HepG2 (cell line): ENCODE measurements around the gene LYPD4. TPM values are rescaled to one million over a fixed set of nuclear protein-coding genes. Genes with fewer than 3 reads are reported as not detected.

Source experiments
- ATAC-seq: fragments of 200-7000 bp; cut with Tn5 transposase; 3 replicates; pipeline ENCODE4 v1.9.1; 2020; ENCODE audit warnings: mild to moderate bottlenecking, moderate library complexity
- BruUV-seq: library from RNA; stranded (reverse); fragments of 400-500 nt; replicated peaks from 2 replicates; lab custom pipeline; 2021; lab: Mats Ljungman, UMichigan
- CTCF ChIA-PET: fragments of 300-600 bp; formaldehyde crosslinking; extraction: SDS; loops from one replicate; lab custom pipeline; 2021; ENCODE audit warnings: low total read pairs, inconsistent platforms, low intra/inter-chr PET ratio; lab: Yijun Ruan, JAX
- POLR2A ChIA-PET: fragments of 350-600 bp; sonication (Branson Sonifier 250); formaldehyde crosslinking; loops from one replicate; lab custom pipeline; 2020; ENCODE audit warnings: antibody characterized with exemption, inconsistent platforms; lab: Yijun Ruan, JAX
- DNase-seq: peaks from one replicate; pipeline ENCODE4 v3.0.0-alpha.2; 2015; ENCODE audit warnings: low spot score
- FAIRE-seq: peaks from 3 replicates; lab custom pipeline; 2011; peaks lifted over from hg19 to GRCh38; lab: Jason Lieb, UNC
- H2AFZ ChIP-seq: one replicate; pipeline ENCODE4 v1.6.1; 2011; ENCODE audit warnings: low read length, inconsistent platforms
- H3K27ac ChIP-seq: fragments of 300-600 bp; 3 replicates; pipeline ENCODE4 v1.8.0; 2011; ENCODE audit warnings: mixed run types, mild to moderate bottlenecking, mixed read lengths, low read length, inconsistent platforms; ENCODE audit not compliant: insufficient read depth; ENCODE audit errors: extremely low read length
- H3K27me3 ChIP-seq, 2 experiments: fragments of 200-600 bp in 1 of 2; 2 replicates in 1 of 2; 3 replicates in 1 of 2; pipeline versions ENCODE4 v1.6.0 to v1.8.0; 2011; ENCODE audit warnings: low read length in 2 of 2, mild to moderate bottlenecking in 2 of 2, moderate library complexity in 2 of 2, inconsistent platforms in 1 of 2; ENCODE audit not compliant: insufficient read depth in 2 of 2, control insufficient read depth in 1 of 2
- H3K36me3 ChIP-seq, 2 experiments: fragments of 200-600 bp in 1 of 2; replicated peaks in 1 of 2; 2 replicates in 1 of 2; 3 replicates in 1 of 2; pipeline versions ENCODE4 v1.5.1 to v1.8.0; 2011; ENCODE audit warnings: low read length in 2 of 2, inconsistent platforms in 1 of 2; ENCODE audit not compliant: insufficient read depth in 2 of 2, control insufficient read depth in 1 of 2
- H3K4me1 ChIP-seq: 2 replicates; pipeline ENCODE4 v1.5.1; 2012; ENCODE audit warnings: low read length, inconsistent platforms; ENCODE audit not compliant: insufficient read depth
- H3K4me2 ChIP-seq: 2 replicates; pipeline ENCODE4 v1.6.0; 2011; ENCODE audit warnings: low read depth, low read length, inconsistent platforms
- H3K4me3 ChIP-seq, 3 experiments: fragments of 200-600 bp in 1 of 3; sonication (generic), shearing (Covaris generic) in 1 of 3; replicated peaks in 1 of 3; 2 replicates each; pipeline ENCODE4 v1.5.1; 2011 to 2016; ENCODE audit warnings: low read length in 3 of 3, inconsistent platforms in 2 of 3, low read depth in 2 of 3, mild to moderate bottlenecking in 2 of 3, control low read depth in 1 of 3, mixed read lengths in 1 of 3; ENCODE audit not compliant: insufficient read depth in 1 of 3
- H3K79me2 ChIP-seq: one replicate; pipeline ENCODE4 v1.6.1; 2011; ENCODE audit warnings: low read length, inconsistent platforms; ENCODE audit not compliant: insufficient read depth
- H3K9ac ChIP-seq: 2 replicates; pipeline ENCODE4 v1.6.0; 2011; ENCODE audit warnings: mild to moderate bottlenecking, low read depth, low read length, inconsistent platforms; ENCODE audit not compliant: insufficient read depth
- H3K9me3 ChIP-seq: 2 replicates; pipeline ENCODE4 v1.5.1; 2012; ENCODE audit warnings: mild to moderate bottlenecking, low read length
- H4K20me1 ChIP-seq: 2 replicates; pipeline ENCODE4 v1.6.0; 2011; ENCODE audit warnings: inconsistent platforms, mild to moderate bottlenecking, low read length, moderate library complexity; ENCODE audit not compliant: insufficient read depth
- ADNP ChIP-seq: sonication (generic); formaldehyde crosslinking; IDR thresholded peaks from 2 replicates; pipeline ENCODE4 v1.4.0; 2020; ENCODE audit warnings: missing genetic modification reagents
- MAX ChIP-seq: IDR thresholded peaks from 2 replicates; pipeline ENCODE4 v1.6.1; 2012; ENCODE audit warnings: inconsistent platforms
- MBD4 ChIP-seq: IDR thresholded peaks from 2 replicates; pipeline ENCODE4 v1.6.1; 2012; ENCODE audit warnings: low read length, inconsistent platforms, borderline replicate concordance
- POLR2A ChIP-seq, 2 experiments: IDR thresholded peaks; 2 replicates each; pipeline ENCODE4 v1.6.1; 2011; ENCODE audit warnings: low read depth in 2 of 2, low read length in 2 of 2, mild to moderate bottlenecking in 1 of 2, moderate library complexity in 1 of 2; ENCODE audit not compliant: insufficient read depth in 1 of 2
- RBM22 ChIP-seq: fragments of 200-400 bp; formaldehyde crosslinking; optimal IDR thresholded peaks from 2 replicates; pipeline ENCODE3; 2017; ENCODE audit warnings: mild to moderate bottlenecking, low read length, moderate library complexity
- RFXAP ChIP-seq: sonication (generic); formaldehyde crosslinking; IDR thresholded peaks from 2 replicates; pipeline ENCODE4 v1.4.0; 2020; ENCODE audit warnings: missing genetic modification reagents, borderline replicate concordance
- SOX13 ChIP-seq, 3 experiments: fragments of 450-650 bp in 1 of 3; sonication (generic) in 1 of 3; formaldehyde crosslinking in 1 of 3; IDR thresholded peaks in 2 of 3; conservative IDR thresholded peaks in 1 of 3; 2 replicates each; pipeline versions ENCODE4 v1.5.0 to v1.6.1; 2016 to 2020; ENCODE audit warnings: antibody characterized with exemption in 1 of 3, mild to moderate bottlenecking in 1 of 3, missing compliant biosample characterization in 1 of 3, missing genetic modification reagents in 1 of 3, moderate library complexity in 1 of 3
- ZFX ChIP-seq: sonication (generic); formaldehyde crosslinking; IDR thresholded peaks from 2 replicates; pipeline ENCODE4 v1.4.0; 2020; ENCODE audit warnings: mild to moderate bottlenecking, low read depth, missing genetic modification reagents, moderate library complexity
- ZNF207 ChIP-seq: fragments of 450-650 bp; IDR thresholded peaks from 2 replicates; pipeline ENCODE4 v1.6.1; 2016; ENCODE audit warnings: antibody characterized with exemption, borderline replicate concordance
- ZNF263 ChIP-seq: sonication (generic); formaldehyde crosslinking; IDR thresholded peaks from 2 replicates; pipeline ENCODE4 v1.4.0; 2020; ENCODE audit warnings: missing genetic modification reagents
- ZNF276 ChIP-seq: sonication (generic); formaldehyde crosslinking; IDR thresholded peaks from 2 replicates; pipeline ENCODE4 v1.4.0; 2020; ENCODE audit warnings: mild to moderate bottlenecking, low read depth, missing genetic modification reagents
- ZNF414 ChIP-seq: sonication (generic); formaldehyde crosslinking; IDR thresholded peaks from 2 replicates; pipeline ENCODE4 v1.5.0; 2020; ENCODE audit warnings: missing genetic modification reagents
- WGBS: methylation state at CpG from one replicate; pipeline ENCODE4 v1.1.6; 2017; ENCODE audit warnings: low lambda C conversion rate; 5-methylcytosine and 5-hydroxymethylcytosine counted together
- in situ Hi-C: cut with HindIII; loops from 2 replicates; pipeline ENCODE4 v1.10.0; 2017; ENCODE audit warnings: low pct_unique_long_range_greater_than_20kb; ENCODE audit not compliant: extremely low pct_ligation_motif_present
- intact Hi-C: fragments of 100-400 bp; cut with micrococcal nuclease; formaldehyde crosslinking; loops from one replicate; pipeline ENCODE4 v1.10.0; 2022; ENCODE audit not compliant: unreplicated experiment
- polyA plus RNA-seq, 8 experiments: library from polyadenylated mRNA; depleted of rRNA in 3 of 8; stranded (reverse) in 7 of 8; unstranded in 1 of 8; fragments of >200 nt; fragmentation: Illumina TruSeq in 4 of 8; extraction: Trizol in 4 of 8; gene quantifications; 2 replicates each; pipeline versions ENCODE4 v1.2.1 to v1.2.3, GENCODE V29; 2011 to 2016; ENCODE audit warnings: low read depth in 4 of 8, missing spikeins in 1 of 8, mixed read lengths in 1 of 8; ENCODE audit not compliant: insufficient read depth in 1 of 8
- total RNA-seq, 5 experiments: library from RNA; depleted of rRNA; stranded (reverse); fragments of >200 nt; fragmentation: Illumina TruSeq; extraction: Trizol; gene quantifications; 2 replicates each; pipeline ENCODE4 v1.2.3, GENCODE V29; 2016; ENCODE audit warnings: low read depth in 1 of 5
- TF ChIP-seq, protein P1 (sequence below): sonication (generic); formaldehyde crosslinking; IDR thresholded peaks from 2 replicates; pipeline ENCODE4 v1.5.1; 2020; ENCODE audit warnings: mild to moderate bottlenecking, missing genetic modification reagents, moderate library complexity

LYPD4 gene
- total and polyA plus RNA-seq, 2 of the 13 experiments (the other 11 are each of a cell fraction or from before 2014, with no cell fraction given): not detected

DNA sequence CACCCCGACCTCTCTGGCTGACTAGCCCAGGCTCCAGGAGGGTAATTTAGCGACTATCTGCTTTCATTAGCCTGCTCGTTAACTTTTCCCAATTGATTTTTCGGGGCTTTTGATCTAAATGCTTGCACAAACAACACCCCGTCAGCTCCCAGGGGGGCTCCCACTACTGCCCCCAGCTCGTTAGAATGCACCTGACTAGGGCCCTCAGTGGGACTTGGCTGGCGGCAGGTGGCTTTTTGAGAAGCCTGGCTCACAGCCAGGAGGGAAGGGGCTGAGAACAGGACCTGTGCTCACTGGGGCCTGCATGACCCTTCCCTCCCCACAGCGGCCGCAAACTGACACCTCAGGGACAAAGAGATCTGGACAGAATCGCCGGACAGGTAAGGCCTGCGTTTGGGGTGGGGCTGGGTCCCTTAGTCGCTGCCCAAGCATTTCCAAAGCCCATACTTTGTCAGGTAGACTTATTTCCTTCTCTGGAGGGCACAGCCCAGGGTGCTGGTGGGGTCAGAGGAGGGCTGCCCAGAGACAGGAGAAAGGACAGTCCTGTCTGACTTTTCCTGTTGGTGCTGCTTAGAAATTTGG lies 25.0 kb upstream of the LYPD4 start (continued):
- no peak for TF ChIP-seq SOX13 (IDR thresholded peaks at IDR 0.05)
- no peak for TF ChIP-seq SOX13 (CRISPR knock-in tag; conservative IDR thresholded peaks at IDR 0.05 in 1 of 2, IDR thresholded peaks at IDR 0.05 in 1 of 2)
- TF ChIP-seq MAX: no peak
- TF ChIP-seq POLR2A (IDR thresholded peaks at IDR 0.05; ENCODE audit: insufficient read depth in 1 of 2, low read depth in 2 of 2, low read length in 2 of 2): peak in 1 of 2 experiments; percentile 43; a peak in 2 of 4 replicates
- no peak for TF ChIP-seq ZNF263

DNA sequence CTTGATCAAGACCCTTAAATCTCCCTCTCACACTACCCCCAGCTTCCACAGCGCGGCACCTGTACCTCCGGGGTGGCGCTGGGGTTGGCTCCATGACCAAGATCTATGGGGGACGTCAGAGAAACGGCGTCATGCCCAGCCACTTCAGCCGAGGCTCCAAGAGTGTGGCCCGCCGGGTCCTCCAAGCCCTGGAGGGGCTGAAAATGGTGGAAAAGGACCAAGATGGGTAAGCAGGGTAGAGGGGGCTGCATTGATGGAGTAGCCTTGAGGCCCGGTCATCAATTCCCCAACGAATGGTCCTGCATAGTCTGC lies 24.5 kb upstream of the LYPD4 start:
- FAIRE-seq (no peak), ATAC-seq (no peak), DNase-seq (no peak)
- intact Hi-C loops (no loop called here), in situ Hi-C loops (no loop called here)
- no peak overlapping the region for H3K9ac ChIP-seq
- H3K9me3 ChIP-seq: no peaks in the 10 kb centered on the region
- H3K27me3 ChIP-seq: no peaks in the 10 kb centered on the region
- H3K4me1 ChIP-seq: peaks cover 61% of the 10 kb centered on the region
- H2AFZ ChIP-seq: no peak overlapping the region
- H3K27ac ChIP-seq: no peak overlapping the region
- WGBS: 93% methylated on average over 12 of the region's 12 CpGs
- H4K20me1 ChIP-seq: peaks cover 82% of the 10 kb centered on the region
- no peak overlapping the region for H3K4me3 ChIP-seq
- ChIA-PET CTCF (no interaction called here), POLR2A (interaction anchor here (6.9 kb wide), 1 partner anchor 9 kb away, joined by 72 read pairs; the partner anchor contains the start of gene RPS19)
- no TSS peak for BruUV-seq
- H3K4me2 ChIP-seq: no peak overlapping the region
- peaks cover 31% of the 10 kb centered on the region for H3K79me2 ChIP-seq
- peaks cover 28 to 69% of the 10 kb centered on the region in 2 experiments for H3K36me3 ChIP-seq
- TF ChIP-seq ZFX (CRISPR knock-in tag) (no peak), ZNF207 (no peak), RBM22 (no peak), RFXAP (CRISPR knock-in tag) (no peak), ZNF414 (CRISPR knock-in tag) (no peak), ZNF276 (CRISPR knock-in tag) (no peak), ADNP (CRISPR knock-in tag) (no peak), MBD4 (no peak)
- TF ChIP-seq, protein P1, sequence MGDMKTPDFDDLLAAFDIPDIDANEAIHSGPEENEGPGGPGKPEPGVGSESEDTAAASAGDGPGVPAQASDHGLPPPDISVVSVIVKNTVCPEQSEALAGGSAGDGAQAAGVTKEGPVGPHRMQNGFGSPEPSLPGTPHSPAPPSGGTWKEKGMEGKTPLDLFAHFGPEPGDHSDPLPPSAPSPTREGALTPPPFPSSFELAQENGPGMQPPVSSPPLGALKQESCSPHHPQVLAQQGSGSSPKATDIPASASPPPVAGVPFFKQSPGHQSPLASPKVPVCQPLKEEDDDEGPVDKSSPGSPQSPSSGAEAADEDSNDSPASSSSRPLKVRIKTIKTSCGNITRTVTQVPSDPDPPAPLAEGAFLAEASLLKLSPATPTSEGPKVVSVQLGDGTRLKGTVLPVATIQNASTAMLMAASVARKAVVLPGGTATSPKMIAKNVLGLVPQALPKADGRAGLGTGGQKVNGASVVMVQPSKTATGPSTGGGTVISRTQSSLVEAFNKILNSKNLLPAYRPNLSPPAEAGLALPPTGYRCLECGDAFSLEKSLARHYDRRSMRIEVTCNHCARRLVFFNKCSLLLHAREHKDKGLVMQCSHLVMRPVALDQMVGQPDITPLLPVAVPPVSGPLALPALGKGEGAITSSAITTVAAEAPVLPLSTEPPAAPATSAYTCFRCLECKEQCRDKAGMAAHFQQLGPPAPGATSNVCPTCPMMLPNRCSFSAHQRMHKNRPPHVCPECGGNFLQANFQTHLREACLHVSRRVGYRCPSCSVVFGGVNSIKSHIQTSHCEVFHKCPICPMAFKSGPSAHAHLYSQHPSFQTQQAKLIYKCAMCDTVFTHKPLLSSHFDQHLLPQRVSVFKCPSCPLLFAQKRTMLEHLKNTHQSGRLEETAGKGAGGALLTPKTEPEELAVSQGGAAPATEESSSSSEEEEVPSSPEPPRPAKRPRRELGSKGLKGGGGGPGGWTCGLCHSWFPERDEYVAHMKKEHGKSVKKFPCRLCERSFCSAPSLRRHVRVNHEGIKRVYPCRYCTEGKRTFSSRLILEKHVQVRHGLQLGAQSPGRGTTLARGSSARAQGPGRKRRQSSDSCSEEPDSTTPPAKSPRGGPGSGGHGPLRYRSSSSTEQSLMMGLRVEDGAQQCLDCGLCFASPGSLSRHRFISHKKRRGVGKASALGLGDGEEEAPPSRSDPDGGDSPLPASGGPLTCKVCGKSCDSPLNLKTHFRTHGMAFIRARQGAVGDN (CRISPR knock-in tag): no peak
